Astrocyte of the spinal cord (primary cell): ENCODE measurements around the gene SPATA13.

Experiments used
- DNase-seq: peaks from one replicate; pipeline ENCODE4 v3.0.0; 2011; ENCODE audit warnings: low read depth, low spot score
- H3K4me3 ChIP-seq: 2 replicates; pipeline ENCODE4 v1.5.1; 2011; ENCODE audit warnings: low read depth, mild to moderate bottlenecking, low read length, moderate library complexity
- CTCF ChIP-seq: IDR thresholded peaks from 2 replicates; pipeline ENCODE4 v1.5.1; 2012; ENCODE audit warnings: low read depth, mild to moderate bottlenecking, low read length, inconsistent platforms
- in situ Hi-C: cut with HindIII; loops from 2 replicates; pipeline ENCODE4 v1.10.0; 2017; ENCODE audit warnings: low sequenced_read_pairs

Gene SPATA13

GRCh38 chr13:24180750-24181377 is 20.3 kb downstream of the SPATA13 start:
- in situ Hi-C loops, result no loop called here
- TF ChIP-seq CTCF, result no peak
- DNase-seq, result peak; percentile 58
- no peak overlapping the region for H3K4me3 ChIP-seq

- DNase-seq, result no peak
- TF ChIP-seq CTCF, result no peak
- H3K4me3 ChIP-seq, result no peak overlapping the region
- in situ Hi-C loops, result no loop called here
These were observed 21.6 kb downstream of the SPATA13 start for GRCh38 chr13:24181991-24182702.

GRCh38 chr13:24182703-24183081 is 22.2 kb downstream of the SPATA13 start:
- TF ChIP-seq CTCF, result no peak
- DNase-seq, result no peak
- in situ Hi-C loops, result no loop called here
- H3K4me3 ChIP-seq, result no peak overlapping the region

- no peak for DNase-seq
- no peak for TF ChIP-seq CTCF
- in situ Hi-C loops, result no loop called here
- no peak overlapping the region for H3K4me3 ChIP-seq
These were observed 23.2 kb downstream of the SPATA13 start for GRCh38 chr13:24183741-24184182.

- in situ Hi-C loops, result no loop called here
These were observed 23.8 kb downstream of the SPATA13 start for GRCh38 chr13:24184265-24184841.

GRCh38 chr13:24184882-24185281 is 24.4 kb downstream of the SPATA13 start:
- no peak for DNase-seq
- TF ChIP-seq CTCF, result no peak
- H3K4me3 ChIP-seq, result no peak overlapping the region
- in situ Hi-C loops, result no loop called here

More at GRCh38 chr13:24184265-24184841, 23.8 kb downstream of the SPATA13 start:
- no peak overlapping the region for H3K4me3 ChIP-seq
- no peak for DNase-seq
- TF ChIP-seq CTCF, result no peak
